SK-N-MC (cell line): Measurements from ENCODE around the gene ZBTB49.

ENCODE experiments used
- EZH2 ChIP-seq: fragments of 200-600 bp; sonication (generic); IDR thresholded peaks from one replicate; pipeline ENCODE4 v1.6.1; 2017; ENCODE audit warnings: antibody characterized with exemption
- POLR2AphosphoS5 ChIP-seq: IDR thresholded peaks from 2 replicates; pipeline ENCODE4 v1.6.1; 2012; ENCODE audit warnings: mild to moderate bottlenecking, low read depth, low read length, borderline replicate concordance

DNA sequence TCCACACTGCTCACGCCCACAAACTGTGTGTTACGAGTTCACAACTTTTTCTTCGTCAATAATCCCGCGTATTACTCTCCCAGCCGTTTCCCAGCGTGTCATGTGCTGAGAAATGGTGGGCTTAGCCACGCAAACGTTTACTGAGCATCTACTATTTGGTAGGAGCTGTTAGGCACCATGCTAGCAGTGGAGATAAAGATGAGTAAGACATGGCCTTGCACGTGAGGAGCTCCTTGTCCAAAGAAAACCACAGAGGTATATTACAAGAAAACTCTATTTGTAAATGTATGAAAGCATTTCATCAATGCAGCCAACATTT lies 41.2 kb upstream of the ZBTB49 start:
- TF ChIP-seq EZH2 (no peak), POLR2AphosphoS5 (no peak)
